GM10847 (cell line): ENCODE results near the gene PPAT.

Source experiments
- POLR2A ChIP-seq: IDR thresholded peaks from 2 replicates; pipeline ENCODE4 v1.6.1; 2011; ENCODE audit not compliant: insufficient read length; ENCODE audit errors: extremely low read depth

PPAT gene

DNA sequence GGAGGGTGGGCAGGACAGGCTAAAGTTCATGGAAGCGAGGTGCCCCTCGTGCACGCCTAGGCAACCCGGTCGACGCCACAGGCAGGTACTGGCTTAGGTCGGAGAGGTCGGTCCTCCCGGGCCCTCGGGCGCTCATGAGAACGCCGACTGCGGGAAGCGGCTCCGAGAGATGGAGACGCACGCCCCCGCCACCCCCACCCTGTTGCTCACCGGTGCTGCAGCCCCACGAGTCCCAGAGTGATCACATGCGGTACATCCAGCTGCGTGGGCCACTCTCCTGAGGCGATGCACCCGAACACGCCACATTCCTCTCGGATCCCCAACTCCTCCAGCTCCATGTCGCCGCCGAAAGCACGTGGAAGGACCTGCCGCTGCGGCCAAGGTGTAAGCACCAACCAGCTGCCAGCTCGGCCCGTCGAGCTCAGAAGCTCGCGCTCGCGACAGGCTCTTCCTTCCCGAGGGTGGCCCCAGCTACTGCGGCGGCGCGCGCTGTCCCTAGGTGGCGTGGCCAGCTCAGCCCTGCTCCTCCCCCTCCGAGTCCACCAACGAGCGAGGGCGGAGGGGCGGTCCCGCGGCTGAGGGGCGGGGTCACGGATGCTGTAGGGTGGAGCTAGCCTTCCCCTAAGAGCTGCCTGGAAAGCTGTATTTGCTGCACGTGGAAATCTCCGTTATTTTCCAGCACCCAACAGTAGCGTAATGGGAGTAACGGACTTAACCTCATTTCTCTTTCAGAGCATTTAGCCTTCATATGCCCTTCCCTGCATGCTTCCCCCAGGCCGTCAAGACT lies at the start of gene PPAT:
Gene PPAT (minus strand): TSS at position 476 of the 787 bp plus-strand sequence. CDS start 138 bp downstream, at position 338.
- TF ChIP-seq POLR2A, result peak; percentile 64

DNA sequence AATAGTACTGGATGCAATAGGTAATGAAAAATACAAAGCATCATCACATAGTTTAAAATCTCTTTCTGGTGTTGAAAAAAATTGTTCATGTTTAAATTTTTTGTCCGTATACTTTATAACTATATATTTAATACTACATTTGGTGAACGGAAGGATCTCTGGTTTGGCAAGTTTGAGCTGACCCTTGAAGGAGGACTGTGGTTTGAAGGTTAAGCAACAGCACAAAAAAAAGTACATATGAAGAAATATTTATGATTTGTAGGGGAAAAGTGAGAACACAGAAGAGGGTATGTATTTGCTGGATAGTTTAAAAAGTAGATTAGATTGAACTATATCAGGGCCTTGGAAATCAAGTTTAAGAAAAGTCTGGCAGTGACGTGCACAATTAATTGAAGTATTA lies 45.3 kb upstream of the PPAT start:
- TF ChIP-seq POLR2A, result no peak

DNA sequence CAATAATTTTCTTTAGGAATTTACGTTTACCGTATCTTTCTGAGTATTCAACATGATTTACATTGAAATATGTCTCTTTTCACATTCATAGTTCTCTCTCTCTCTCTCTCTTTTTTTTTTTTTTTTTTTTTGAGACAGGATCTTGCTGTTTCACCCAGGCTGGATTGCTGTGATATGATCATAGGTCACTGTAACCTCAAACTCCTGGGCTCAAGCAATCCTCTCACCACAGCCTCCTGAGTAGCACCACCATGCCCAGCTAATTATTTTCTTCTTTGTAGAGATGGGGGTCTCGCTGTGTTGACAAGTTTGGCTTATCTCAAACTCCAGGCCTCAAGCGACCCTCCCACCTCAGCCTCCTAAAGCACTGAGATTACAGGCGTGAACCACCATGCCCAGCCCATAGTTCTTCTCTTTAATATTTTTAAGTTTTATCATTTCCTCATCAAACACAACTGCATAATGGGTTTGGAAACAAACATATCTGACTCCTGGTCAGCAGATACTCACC lies 41.8 kb upstream of the PPAT start:
- TF ChIP-seq POLR2A, result no peak

DNA sequence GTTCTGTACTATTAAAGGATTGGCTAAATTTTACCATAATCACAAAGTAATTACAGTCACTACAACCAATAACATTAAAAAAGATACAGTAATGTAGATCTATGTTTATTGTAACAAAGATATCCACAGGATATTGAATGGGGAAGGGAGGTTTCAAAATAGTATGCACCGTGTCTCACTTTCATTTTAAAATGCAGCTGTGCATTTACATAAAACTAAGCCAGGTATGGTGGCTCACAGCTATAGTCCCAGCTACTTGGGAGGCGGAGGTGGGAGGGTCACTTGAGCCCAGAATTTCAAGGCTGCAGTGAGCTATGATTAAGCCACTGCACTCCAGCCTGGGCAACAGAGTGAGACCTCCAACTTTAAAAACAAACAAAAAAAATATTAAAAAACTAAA lies 40.5 kb upstream of the PPAT start:
- TF ChIP-seq POLR2A, result no peak

DNA sequence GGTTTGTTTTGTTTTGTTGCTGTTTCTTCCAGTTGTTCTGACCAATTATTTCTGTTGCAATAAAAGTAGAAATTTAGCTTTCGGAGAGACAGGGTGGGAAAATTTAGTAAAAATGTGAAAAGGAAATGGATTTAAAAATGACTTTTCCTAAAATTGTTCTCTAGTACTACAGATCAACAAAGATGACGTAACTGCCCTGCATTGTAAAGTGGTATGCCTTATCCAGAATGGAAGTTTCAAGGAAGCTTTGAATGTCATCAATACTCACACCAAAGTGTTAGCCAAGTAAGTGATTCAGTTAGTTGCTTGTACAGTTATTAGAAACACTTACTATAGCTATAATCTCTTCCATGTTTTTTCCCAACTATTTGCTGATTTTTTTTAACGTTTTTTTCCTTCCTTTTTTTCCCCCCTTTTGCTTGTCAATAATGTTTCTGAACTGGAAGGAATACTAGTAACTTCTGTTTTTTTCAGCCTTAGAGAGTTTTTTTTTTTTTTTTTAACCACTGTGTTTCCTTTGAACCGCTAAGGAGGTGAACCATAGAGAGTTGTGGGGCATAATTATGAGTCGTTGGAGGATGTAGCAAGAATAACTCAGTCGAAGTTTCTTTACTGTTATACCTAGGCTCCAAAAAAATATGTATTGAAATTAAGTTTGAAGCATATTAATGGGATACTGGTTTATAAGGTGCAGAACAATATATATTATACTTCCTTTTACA lies 34.2 kb upstream of the PPAT start:
- no peak for TF ChIP-seq POLR2A

DNA sequence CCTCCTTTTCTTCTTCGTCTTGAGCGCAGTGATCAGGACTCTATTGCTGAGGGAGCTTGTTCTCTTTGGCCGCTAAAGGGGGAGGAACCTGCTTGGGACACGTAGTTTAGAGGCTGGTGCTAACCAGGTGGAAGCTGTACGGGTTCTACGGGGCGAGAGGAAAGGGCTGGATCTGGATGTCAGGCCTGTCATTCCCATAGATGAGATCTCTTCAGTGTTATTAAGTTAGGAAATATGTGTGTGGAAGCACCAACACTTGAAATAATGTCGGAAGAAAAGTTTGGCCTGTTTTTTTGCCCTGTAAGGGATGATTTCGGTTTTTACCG lies 32.6 kb upstream of the PPAT start:
- TF ChIP-seq POLR2A, result no peak

DNA sequence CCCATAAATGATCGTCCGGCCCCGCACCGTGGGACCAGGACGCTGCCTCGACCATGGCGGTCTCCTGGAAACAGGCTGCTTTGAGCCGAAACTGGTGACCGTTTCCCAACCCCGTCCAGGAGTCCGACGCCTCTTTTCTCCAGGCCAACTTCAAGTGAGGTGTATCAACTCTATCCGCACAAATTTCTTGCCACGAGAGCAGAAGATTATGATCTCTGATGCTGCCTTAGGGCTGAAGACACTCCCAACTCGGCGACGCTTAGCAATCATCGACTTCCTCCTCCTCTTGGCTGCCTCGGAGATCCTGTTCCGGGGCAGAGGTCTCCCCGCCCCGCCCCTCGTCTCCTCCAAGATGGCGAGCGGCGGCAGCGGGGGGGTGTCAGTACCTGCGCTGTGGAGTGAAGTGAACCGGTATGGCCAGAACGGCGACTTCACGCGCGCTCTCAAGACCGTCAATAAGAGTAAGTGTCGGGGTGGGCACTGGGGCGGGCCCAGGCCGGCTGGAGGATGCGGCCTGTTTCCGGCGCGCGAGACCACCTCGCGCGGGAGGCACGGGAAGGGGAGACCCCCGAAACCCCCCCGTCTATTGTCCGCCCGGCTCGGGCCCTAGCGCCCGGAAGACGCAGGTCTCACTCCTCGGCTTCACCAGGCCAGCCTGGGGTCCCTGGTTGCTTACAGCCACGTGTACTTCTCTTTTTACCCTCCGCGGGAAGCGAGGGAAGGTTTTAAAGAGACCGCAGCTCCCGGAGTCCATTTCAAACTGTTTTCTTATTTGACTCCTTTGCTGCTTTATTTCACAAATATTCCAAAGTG lies 32.1 kb upstream of the PPAT start, which contains the start of gene SRP72:
Gene SRP72 (plus strand): TSS at position 334 of the 813 bp plus-strand sequence. CDS start 19 bp downstream, at position 353.
- TF ChIP-seq POLR2A, result peak; percentile 85

DNA sequence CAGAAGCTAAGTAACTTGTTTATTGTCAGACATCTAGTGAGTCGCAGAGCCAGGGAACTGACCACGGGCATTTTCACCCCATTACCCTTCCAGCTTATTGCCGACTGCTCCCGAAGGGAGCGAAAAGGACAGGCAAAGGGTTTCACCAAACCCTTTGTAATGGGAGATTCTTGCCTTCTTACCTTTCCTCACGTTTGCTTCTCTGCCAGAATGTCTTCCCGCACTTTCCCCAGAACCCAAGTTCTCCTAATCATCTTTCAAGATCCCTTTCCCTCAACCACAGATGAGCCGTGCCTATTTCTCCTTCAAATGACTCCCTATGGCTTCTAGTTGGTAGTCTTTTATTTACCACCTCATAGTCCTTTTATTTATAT lies 31.5 kb upstream of the PPAT start:
- TF ChIP-seq POLR2A, result no peak

DNA sequence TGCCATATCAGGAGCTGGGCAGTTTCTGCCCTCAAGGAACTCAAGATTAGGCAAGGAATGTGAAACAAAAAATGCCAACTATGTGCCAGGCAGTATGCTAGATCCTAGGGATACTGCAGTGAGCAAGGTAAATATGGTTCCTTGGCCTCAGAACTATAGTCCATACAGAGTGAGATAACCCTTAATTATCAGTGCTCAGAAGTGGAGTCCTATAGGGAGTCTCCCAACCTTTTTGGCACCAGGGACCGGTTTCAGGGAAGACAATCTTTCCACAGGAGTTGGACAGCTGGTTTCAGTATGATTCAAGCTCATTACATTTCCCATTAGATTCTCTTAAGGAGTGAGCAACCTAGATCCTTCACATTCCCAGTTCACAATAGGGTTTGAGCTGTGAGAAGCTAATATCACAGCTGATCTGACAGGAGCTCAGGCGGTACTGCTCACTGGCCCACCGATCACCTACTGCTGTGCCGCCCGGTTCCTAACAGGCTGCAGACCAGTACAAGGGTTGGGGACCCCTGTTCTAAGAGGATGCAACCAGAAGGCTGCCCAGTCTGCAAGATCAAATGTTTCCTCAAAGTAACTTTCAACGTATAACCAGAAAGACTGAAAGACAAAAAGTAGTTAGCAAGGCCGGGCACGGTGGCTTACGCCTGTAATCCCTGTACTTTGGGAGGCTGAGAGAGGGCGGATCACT lies 30.3 kb upstream of the PPAT start:
- TF ChIP-seq POLR2A, result no peak

DNA sequence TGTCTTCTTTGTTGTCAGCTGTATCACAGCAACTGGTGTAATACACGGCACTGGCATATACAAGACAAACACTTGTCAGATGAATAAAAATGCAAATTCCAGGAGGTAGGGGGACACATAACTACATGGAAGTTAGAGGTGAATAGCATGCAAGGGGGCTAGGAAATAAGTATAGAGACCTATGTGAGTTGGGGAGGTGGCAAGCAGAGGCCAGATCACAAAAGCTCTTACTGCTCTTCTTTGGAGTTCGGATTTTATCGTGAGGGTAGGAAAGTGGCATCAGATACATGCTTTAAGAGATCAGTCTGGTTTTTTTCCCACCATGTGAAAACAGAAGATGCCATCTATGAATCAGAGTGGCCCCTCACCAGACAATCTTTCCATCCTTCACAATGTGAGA lies 29.2 kb upstream of the PPAT start:
- no peak for TF ChIP-seq POLR2A

DNA sequence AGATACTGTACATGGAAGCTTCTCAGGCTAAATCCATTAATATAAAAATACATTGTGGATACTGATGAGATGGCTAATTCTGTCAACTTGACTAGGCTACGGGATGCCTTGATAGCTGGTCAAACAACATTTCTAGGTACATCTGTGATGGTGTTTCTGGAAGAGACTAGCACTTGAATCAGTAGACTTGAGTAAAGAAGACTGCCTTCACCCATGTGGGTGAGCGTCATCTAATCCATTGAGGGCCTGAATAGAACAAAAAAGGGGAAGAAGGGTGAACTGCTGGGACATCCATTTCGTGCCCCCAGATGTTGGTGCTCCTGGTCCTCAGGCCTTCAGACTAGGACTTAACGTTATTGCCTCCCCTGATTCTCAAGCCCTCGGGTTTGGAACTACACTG lies 28.3 kb upstream of the PPAT start:
- TF ChIP-seq POLR2A, result no peak

DNA sequence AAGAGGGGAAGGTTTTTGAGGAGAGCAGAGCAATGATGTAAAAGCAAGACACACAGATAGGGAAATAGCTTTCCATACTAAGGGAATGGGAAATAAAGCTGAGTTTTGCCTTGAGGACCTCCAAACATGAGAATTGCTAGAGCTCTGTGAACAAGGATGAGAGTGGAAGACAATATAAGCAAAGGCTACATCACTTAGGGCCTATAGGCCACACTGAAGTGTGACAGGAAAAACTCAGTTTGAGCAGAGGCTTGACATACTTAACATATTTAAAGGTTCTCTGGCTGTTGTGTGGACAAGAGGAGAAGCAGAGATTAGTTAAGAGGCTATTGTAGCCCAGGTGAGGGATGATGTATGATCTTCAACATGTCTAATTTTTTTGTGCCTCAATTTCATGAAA lies 26.7 kb upstream of the PPAT start:
- no peak for TF ChIP-seq POLR2A

DNA sequence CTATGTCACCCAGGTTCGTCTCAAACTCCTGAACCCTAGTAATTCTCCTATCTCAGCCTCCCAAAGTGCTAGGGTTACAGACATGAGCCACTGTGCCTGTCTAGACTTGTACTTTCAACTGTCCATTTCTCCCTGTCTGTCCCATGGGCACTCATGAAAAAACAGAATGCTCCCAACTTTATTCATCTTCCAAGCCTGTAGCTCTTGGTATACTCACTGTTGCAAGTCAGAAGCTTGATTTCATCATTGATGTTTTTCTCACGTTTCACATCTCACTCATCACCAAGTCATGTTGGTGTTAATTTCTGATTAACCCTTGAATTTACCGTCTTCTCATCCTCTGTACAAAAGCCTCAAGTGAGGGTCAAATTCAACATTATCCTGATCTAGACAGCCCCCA lies 24.7 kb upstream of the PPAT start:
- no peak for TF ChIP-seq POLR2A

DNA sequence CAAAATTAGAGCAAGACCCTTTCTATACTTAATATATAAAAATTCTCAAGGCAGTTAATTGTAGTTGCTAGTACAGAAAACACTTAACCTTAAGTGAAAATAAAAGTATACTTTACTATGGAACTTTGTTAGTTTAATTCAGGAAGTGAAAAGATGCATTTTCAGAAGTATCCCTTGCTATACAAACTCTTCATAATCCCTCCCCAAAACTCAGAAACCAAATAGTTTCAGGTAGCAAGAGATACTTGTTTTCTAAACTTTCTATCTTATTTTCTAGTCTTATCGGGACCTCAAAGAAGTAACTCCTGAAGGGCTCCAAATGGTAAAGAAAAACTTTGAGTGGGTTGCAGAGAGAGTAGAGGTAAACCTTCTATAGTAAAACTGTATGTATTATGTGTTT lies 14.9 kb upstream of the PPAT start:
- TF ChIP-seq POLR2A, result no peak

DNA sequence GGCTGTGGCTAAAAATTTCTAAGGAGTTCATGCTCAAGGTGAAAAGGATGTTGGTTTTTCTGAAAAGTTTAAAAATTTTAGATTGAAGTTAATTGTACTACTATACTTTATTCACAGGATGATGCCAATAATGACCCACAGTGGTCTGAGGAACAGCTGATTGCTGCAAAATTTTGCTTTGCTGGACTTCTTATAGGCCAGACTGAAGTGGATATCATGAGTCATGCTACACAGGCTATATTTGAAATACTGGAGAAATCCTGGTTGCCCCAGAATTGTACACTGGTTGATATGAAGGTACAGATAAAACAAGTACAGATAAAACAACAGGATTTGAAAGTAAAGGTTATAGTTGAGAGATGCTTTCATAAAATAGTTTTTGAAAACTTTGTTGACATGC lies 12.9 kb upstream of the PPAT start:
- TF ChIP-seq POLR2A, result no peak
